ENCODE data around the gene NRTN.
"Not testable (repeated sequence)": the region's sequence is repeated elsewhere in the genome, so short reads cannot be mapped to it uniquely, and the experiment has no call there.

The NRTN gene

GRCh38 chr19:5804516-5805461 lies at the start of gene NRTN:
Gene NRTN, plus strand, starts transcription at chr19:5805067. Its CDS starts 19,099 bp downstream, at chr19:5824166.
- Histone ChIP-seq H3K4me1 (ENCODE audit: control insufficient read depth in 1 of 2, insufficient read depth in 2 of 2, low read length in 2 of 2) (peaks cover 18 to 26% of the 10 kb centered on the region in 2 donors), H3K4me3 (ENCODE audit: low read depth in 1 of 2, low read length in 2 of 2) (peak within 1 kb of the TSS; percentile 37 to 61), H3K9me3 (ENCODE audit: control insufficient read depth in 1 of 2, low read length in 2 of 2) (no peaks in the 10 kb centered on the region), H3K36me3 (ENCODE audit: control insufficient read depth in 1 of 2, insufficient read depth in 2 of 2, low read length in 2 of 2) (no peaks in the 10 kb centered on the region), H3K27ac (ENCODE audit: low read depth, low read length) (no peak within 1 kb of the TSS), H3K9ac (ENCODE audit: low read depth in 1 of 2, low read length in 2 of 2) (no peak within 1 kb of the TSS), H3K27me3 (ENCODE audit: control insufficient read depth in 1 of 2, insufficient read depth in 2 of 2, low read length in 2 of 2) (no peaks in the 10 kb centered on the region)

GRCh38 chr19:5762608-5763217 lies 42.2 kb upstream of the NRTN start:
- Histone ChIP-seq H3K27ac (ENCODE audit: low read depth, low read length) (no peak overlapping the region), H3K9ac (ENCODE audit: low read depth in 1 of 2, low read length in 2 of 2) (no peak overlapping the region), H3K4me1 (ENCODE audit: control insufficient read depth in 1 of 2, insufficient read depth in 2 of 2, low read length in 2 of 2) (no peaks in the 10 kb centered on the region), H3K9me3 (ENCODE audit: control insufficient read depth in 1 of 2, low read length in 2 of 2) (no peaks in the 10 kb centered on the region), H3K36me3 (ENCODE audit: control insufficient read depth in 1 of 2, insufficient read depth in 2 of 2, low read length in 2 of 2) (no peaks in the 10 kb centered on the region), H3K27me3 (ENCODE audit: control insufficient read depth in 1 of 2, insufficient read depth in 2 of 2, low read length in 2 of 2) (no peaks in the 10 kb centered on the region), H3K4me3 (ENCODE audit: low read depth in 1 of 2, low read length in 2 of 2) (no peak overlapping the region)

GRCh38 chr19:5765220-5765619 lies 39.6 kb upstream of the NRTN start:
- Histone ChIP-seq H3K27me3 (ENCODE audit: control insufficient read depth in 1 of 2, insufficient read depth in 2 of 2, low read length in 2 of 2) (no peaks in the 10 kb centered on the region), H3K4me3 (ENCODE audit: low read depth in 1 of 2, low read length in 2 of 2) (no peak overlapping the region), H3K4me1 (ENCODE audit: control insufficient read depth in 1 of 2, insufficient read depth in 2 of 2, low read length in 2 of 2) (no peaks in the 10 kb centered on the region), H3K27ac (ENCODE audit: low read depth, low read length) (no peak overlapping the region), H3K9me3 (ENCODE audit: control insufficient read depth in 1 of 2, low read length in 2 of 2) (no peaks in the 10 kb centered on the region), H3K36me3 (ENCODE audit: control insufficient read depth in 1 of 2, insufficient read depth in 2 of 2, low read length in 2 of 2) (no peaks in the 10 kb centered on the region), H3K9ac (ENCODE audit: low read depth in 1 of 2, low read length in 2 of 2) (no peak overlapping the region)

GRCh38 chr19:5767949-5768348 lies 36.9 kb upstream of the NRTN start:
- Histone ChIP-seq H3K9ac (ENCODE audit: low read depth in 1 of 2, low read length in 2 of 2) (no peak overlapping the region), H3K27me3 (ENCODE audit: control insufficient read depth in 1 of 2, insufficient read depth in 2 of 2, low read length in 2 of 2) (no peaks in the 10 kb centered on the region), H3K9me3 (ENCODE audit: control insufficient read depth in 1 of 2, low read length in 2 of 2) (no peaks in the 10 kb centered on the region), H3K4me1 (ENCODE audit: control insufficient read depth in 1 of 2, insufficient read depth in 2 of 2, low read length in 2 of 2) (no peaks in the 10 kb centered on the region), H3K36me3 (ENCODE audit: control insufficient read depth in 1 of 2, insufficient read depth in 2 of 2, low read length in 2 of 2) (no peaks in the 10 kb centered on the region), H3K4me3 (ENCODE audit: low read depth in 1 of 2, low read length in 2 of 2) (no peak overlapping the region), H3K27ac (ENCODE audit: low read depth, low read length) (no peak overlapping the region)

GRCh38 chr19:5772416-5772815 lies 32.5 kb upstream of the NRTN start:
- Histone ChIP-seq H3K4me3 (ENCODE audit: low read depth in 1 of 2, low read length in 2 of 2) (no peak overlapping the region), H3K27ac (ENCODE audit: low read depth, low read length) (no peak overlapping the region), H3K4me1 (ENCODE audit: control insufficient read depth in 1 of 2, insufficient read depth in 2 of 2, low read length in 2 of 2) (no peaks in the 10 kb centered on the region), H3K27me3 (ENCODE audit: control insufficient read depth in 1 of 2, insufficient read depth in 2 of 2, low read length in 2 of 2) (no peaks in the 10 kb centered on the region), H3K36me3 (ENCODE audit: control insufficient read depth in 1 of 2, insufficient read depth in 2 of 2, low read length in 2 of 2) (no peaks in the 10 kb centered on the region), H3K9ac (ENCODE audit: low read depth in 1 of 2, low read length in 2 of 2) (no peak overlapping the region), H3K9me3 (ENCODE audit: control insufficient read depth in 1 of 2, low read length in 2 of 2) (no peaks in the 10 kb centered on the region)

- H3K36me3 ChIP-seq (ENCODE audit: control insufficient read depth in 1 of 2, insufficient read depth in 2 of 2, low read length in 2 of 2): no peaks in the 10 kb centered on the region
- no peak overlapping the region for H3K27ac ChIP-seq (ENCODE audit: low read depth, low read length)
- H3K4me3 ChIP-seq (ENCODE audit: low read depth in 1 of 2, low read length in 2 of 2): no peak overlapping the region
- H3K9me3 ChIP-seq (ENCODE audit: control insufficient read depth in 1 of 2, low read length in 2 of 2): no peaks in the 10 kb centered on the region
- no peak overlapping the region for H3K9ac ChIP-seq (ENCODE audit: low read depth in 1 of 2, low read length in 2 of 2)
- H3K27me3 ChIP-seq (ENCODE audit: control insufficient read depth in 1 of 2, insufficient read depth in 2 of 2, low read length in 2 of 2): no peaks in the 10 kb centered on the region
- H3K4me1 ChIP-seq (ENCODE audit: control insufficient read depth in 1 of 2, insufficient read depth in 2 of 2, low read length in 2 of 2): no peaks in the 10 kb centered on the region
These were observed 31.6 kb upstream of the NRTN start for GRCh38 chr19:5773276-5773675.

- H3K36me3 ChIP-seq (ENCODE audit: control insufficient read depth in 1 of 2, insufficient read depth in 2 of 2, low read length in 2 of 2): no peaks in the 10 kb centered on the region
- H3K27me3 ChIP-seq (ENCODE audit: control insufficient read depth in 1 of 2, insufficient read depth in 2 of 2, low read length in 2 of 2): no peaks in the 10 kb centered on the region
- H3K27ac ChIP-seq (ENCODE audit: low read depth, low read length): no peak overlapping the region
- H3K9me3 ChIP-seq (ENCODE audit: control insufficient read depth in 1 of 2, low read length in 2 of 2): no peaks in the 10 kb centered on the region
- H3K4me3 ChIP-seq (ENCODE audit: low read depth in 1 of 2, low read length in 2 of 2): no peak overlapping the region
- H3K4me1 ChIP-seq (ENCODE audit: control insufficient read depth in 1 of 2, insufficient read depth in 2 of 2, low read length in 2 of 2): no peaks in the 10 kb centered on the region
- H3K9ac ChIP-seq (ENCODE audit: low read depth in 1 of 2, low read length in 2 of 2): no peak overlapping the region
These were observed 29.9 kb upstream of the NRTN start for GRCh38 chr19:5774921-5775320.

- no peak overlapping the region for H3K27ac ChIP-seq (ENCODE audit: low read depth, low read length)
- H3K4me1 ChIP-seq (ENCODE audit: control insufficient read depth in 1 of 2, insufficient read depth in 2 of 2, low read length in 2 of 2): no peaks in the 10 kb centered on the region
- no peaks in the 10 kb centered on the region for H3K27me3 ChIP-seq (ENCODE audit: control insufficient read depth in 1 of 2, insufficient read depth in 2 of 2, low read length in 2 of 2)
- no peaks in the 10 kb centered on the region for H3K9me3 ChIP-seq (ENCODE audit: control insufficient read depth in 1 of 2, low read length in 2 of 2)
- no peak overlapping the region for H3K4me3 ChIP-seq (ENCODE audit: low read depth in 1 of 2, low read length in 2 of 2)
- no peak overlapping the region for H3K9ac ChIP-seq (ENCODE audit: low read depth in 1 of 2, low read length in 2 of 2)
- H3K36me3 ChIP-seq (ENCODE audit: control insufficient read depth in 1 of 2, insufficient read depth in 2 of 2, low read length in 2 of 2): no peaks in the 10 kb centered on the region
These were observed 29.1 kb upstream of the NRTN start for GRCh38 chr19:5775668-5776309.

- no peaks in the 10 kb centered on the region for H3K36me3 ChIP-seq (ENCODE audit: control insufficient read depth in 1 of 2, insufficient read depth in 2 of 2, low read length in 2 of 2)
These were observed 26.5 kb upstream of the NRTN start for GRCh38 chr19:5778402-5778801.

GRCh38 chr19:5780916-5781315 lies 24.0 kb upstream of the NRTN start:
- peaks cover 0 to 17% of the 10 kb centered on the region in 2 donors for H3K36me3 ChIP-seq (ENCODE audit: control insufficient read depth in 1 of 2, insufficient read depth in 2 of 2, low read length in 2 of 2)
- H3K27me3 ChIP-seq (ENCODE audit: control insufficient read depth in 1 of 2, insufficient read depth in 2 of 2, low read length in 2 of 2); H3K27ac ChIP-seq (ENCODE audit: low read depth, low read length); H3K9me3 ChIP-seq (ENCODE audit: control insufficient read depth in 1 of 2, low read length in 2 of 2); H3K4me1 ChIP-seq (ENCODE audit: control insufficient read depth in 1 of 2, insufficient read depth in 2 of 2, low read length in 2 of 2); H3K9ac ChIP-seq (ENCODE audit: low read depth in 1 of 2, low read length in 2 of 2); H3K4me3 ChIP-seq (ENCODE audit: low read depth in 1 of 2, low read length in 2 of 2): not testable (repeated sequence)

More at GRCh38 chr19:5778402-5778801, 26.5 kb upstream of the NRTN start:
- Histone ChIP-seq H3K4me3 (ENCODE audit: low read depth in 1 of 2, low read length in 2 of 2) (no peak overlapping the region), H3K27ac (ENCODE audit: low read depth, low read length) (no peak overlapping the region), H3K9ac (ENCODE audit: low read depth in 1 of 2, low read length in 2 of 2) (no peak overlapping the region), H3K27me3 (ENCODE audit: control insufficient read depth in 1 of 2, insufficient read depth in 2 of 2, low read length in 2 of 2) (no peaks in the 10 kb centered on the region), H3K9me3 (ENCODE audit: control insufficient read depth in 1 of 2, low read length in 2 of 2) (no peaks in the 10 kb centered on the region), H3K4me1 (ENCODE audit: control insufficient read depth in 1 of 2, insufficient read depth in 2 of 2, low read length in 2 of 2) (no peaks in the 10 kb centered on the region)

Data from duodenal mucosa (tissue), 2 donors.